Neural cell (in vitro differentiated cells): ENCODE data around the gene SSC5D. TPM values are rescaled to one million over a fixed set of nuclear protein-coding genes. Genes with fewer than 3 reads are reported as not detected.

Experiments
- H2AFZ ChIP-seq: fragments of 200-600, 300-800 bp; sonication (generic), shearing (Covaris generic); 2 replicates; pipeline ENCODE4 v1.6.0; 2014; ENCODE audit warnings: low read depth, mild to moderate bottlenecking, antibody characterized with exemption, low read length, moderate library complexity
- H3F3A ChIP-seq: fragments of 200-600 bp; shearing (Covaris generic); 2 replicates; pipeline ENCODE4 v1.6.1; 2016; ENCODE audit warnings: mild to moderate bottlenecking, moderate library complexity, mixed read lengths, antibody characterized with exemption, low read length; ENCODE audit not compliant: insufficient read depth, poor library complexity, severe bottlenecking
- H3K27ac ChIP-seq: fragments of 200-600, 300-800 bp; sonication (generic), shearing (Covaris generic); 2 replicates; pipeline ENCODE4 v1.5.1; 2014; ENCODE audit warnings: mild to moderate bottlenecking, low read length, moderate library complexity
- H3K27me3 ChIP-seq: fragments of 300-800, 200-600 bp; sonication (generic), shearing (Covaris generic); 2 replicates; pipeline ENCODE4 v1.6.0; 2014; ENCODE audit warnings: mild to moderate bottlenecking, low read depth, low read length, moderate library complexity; ENCODE audit not compliant: insufficient read depth
- H3K36me3 ChIP-seq: fragments of 300-800, 200-600 bp; sonication (generic), shearing (Covaris generic); 2 replicates; pipeline ENCODE4 v1.5.1; 2014; ENCODE audit warnings: mild to moderate bottlenecking, antibody characterized with exemption, low read length, moderate library complexity; ENCODE audit not compliant: insufficient read depth
- H3K4me2 ChIP-seq: fragments of 300-800, 200-600 bp; sonication (generic), shearing (Covaris generic); 2 replicates; pipeline ENCODE4 v1.6.0; 2014; ENCODE audit warnings: mild to moderate bottlenecking, low read length
- H3K4me3 ChIP-seq: fragments of 300-800, 200-600 bp; sonication (generic), shearing (Covaris generic); 2 replicates; pipeline ENCODE4 v1.5.1; 2014; ENCODE audit warnings: mild to moderate bottlenecking, low read length, moderate library complexity
- H3K79me2 ChIP-seq: fragments of 200-600 bp; shearing (Covaris generic); replicated peaks from 2 replicates; pipeline ENCODE4 v1.6.0; 2014; ENCODE audit warnings: mild to moderate bottlenecking, low read length, moderate library complexity; ENCODE audit not compliant: insufficient read depth
- H3K9ac ChIP-seq: fragments of 300-800, 200-600 bp; sonication (generic), shearing (Covaris generic); 2 replicates; pipeline ENCODE4 v1.6.1; 2016; ENCODE audit warnings: mild to moderate bottlenecking, low read length, mixed read lengths
- H3K9me2 ChIP-seq: fragments of 200-600 bp; shearing (Covaris generic); 2 replicates; pipeline ENCODE4 v1.6.1; 2016; ENCODE audit warnings: mild to moderate bottlenecking, low read length, mixed read lengths; ENCODE audit not compliant: insufficient read depth
- H3K9me3 ChIP-seq: fragments of 200-600, 300-800 bp; sonication (generic), shearing (Covaris generic); 2 replicates; pipeline ENCODE4 v1.6.1; 2016; ENCODE audit warnings: mild to moderate bottlenecking, mixed run types, low read length, moderate library complexity, mixed read lengths
- H4K20me1 ChIP-seq: fragments of 200-600 bp; shearing (Covaris generic); 2 replicates; pipeline ENCODE4 v1.6.1; 2016; ENCODE audit warnings: mild to moderate bottlenecking, mixed run types; ENCODE audit not compliant: insufficient read depth
- CTCF ChIP-seq: fragments of 450-650 bp; IDR thresholded peaks from 2 replicates; pipeline ENCODE4 v1.5.1; 2014; ENCODE audit warnings: antibody characterized with exemption, mild to moderate bottlenecking, moderate library complexity; ENCODE audit not compliant: poor library complexity, severe bottlenecking
- EP300 ChIP-seq: fragments of 450-650 bp; conservative IDR thresholded peaks from 2 replicates; pipeline ENCODE4 v1.6.1; 2014; ENCODE audit warnings: antibody characterized with exemption, mild to moderate bottlenecking, moderate library complexity; ENCODE audit not compliant: poor library complexity, severe bottlenecking
- EZH2 ChIP-seq: fragments of 200-600, 300-800 bp; shearing (Covaris generic), sonication (generic); IDR thresholded peaks from 2 replicates; pipeline ENCODE4 v1.6.1; 2014; ENCODE audit warnings: antibody characterized with exemption, low read length, borderline replicate concordance, mild to moderate bottlenecking; ENCODE audit not compliant: insufficient read depth, poor library complexity, severe bottlenecking
- MXI1 ChIP-seq: fragments of 450-650 bp; conservative IDR thresholded peaks from 2 replicates; pipeline ENCODE4 v1.6.1; 2014; ENCODE audit warnings: antibody characterized with exemption, mild to moderate bottlenecking; ENCODE audit not compliant: poor library complexity, severe bottlenecking
- POLR2AphosphoS5 ChIP-seq: IDR thresholded peaks from 2 replicates; pipeline ENCODE4 v1.6.1; 2012
- RAD21 ChIP-seq: fragments of 450-650 bp; conservative IDR thresholded peaks from 2 replicates; pipeline ENCODE4 v1.6.1; 2014; ENCODE audit warnings: antibody characterized with exemption, mild to moderate bottlenecking, moderate library complexity
- REST ChIP-seq: IDR thresholded peaks from 2 replicates; pipeline ENCODE4 v1.6.1; 2012; ENCODE audit warnings: borderline replicate concordance
- SMC3 ChIP-seq: fragments of 450-650 bp; conservative IDR thresholded peaks from 2 replicates; pipeline ENCODE4 v1.6.1; 2014; ENCODE audit warnings: antibody characterized with exemption, mild to moderate bottlenecking, moderate library complexity; ENCODE audit not compliant: poor library complexity
- TAF1 ChIP-seq: IDR thresholded peaks from 2 replicates; pipeline ENCODE4 v1.6.1; 2012; ENCODE audit warnings: low read depth
- polyA plus RNA-seq: library from polyadenylated mRNA; depleted of rRNA; stranded (reverse); fragments of >200 nt; gene quantifications from 2 replicates; pipeline ENCODE4 v1.2.3, GENCODE V29; 2014

Gene SSC5D
- polyA plus RNA-seq, 1 donor from 2014 or later, result 0.45 TPM

- Histone ChIP-seq H3K9me3 (no peaks in the 10 kb centered on the region), H2AFZ (no peak overlapping the region), H3K4me2 (no peak overlapping the region), H3K36me3 (no peaks in the 10 kb centered on the region), H3K27ac (no peak overlapping the region), H3K9ac (no peak overlapping the region), H3F3A (no peaks in the 10 kb centered on the region), H3K4me3 (no peak overlapping the region), H3K79me2 (no peaks in the 10 kb centered on the region), H4K20me1 (no peaks in the 10 kb centered on the region), H3K27me3 (no peaks in the 10 kb centered on the region), H3K9me2 (no peaks in the 10 kb centered on the region)
- TF ChIP-seq EZH2, result no peak
- no peak for TF ChIP-seq RAD21
- TF ChIP-seq POLR2AphosphoS5, result no peak
- no peak for TF ChIP-seq CTCF
- TF ChIP-seq EP300, result no peak
Measured at GRCh38 chr19:55462722-55463121, 25.5 kb upstream of the SSC5D start.

- Histone ChIP-seq H3F3A (no peaks in the 10 kb centered on the region), H3K9me2 (no peaks in the 10 kb centered on the region), H3K9ac (no peak overlapping the region), H4K20me1 (no peaks in the 10 kb centered on the region), H3K4me2 (no peak overlapping the region), H3K79me2 (no peaks in the 10 kb centered on the region), H3K27ac (no peak overlapping the region), H3K36me3 (no peaks in the 10 kb centered on the region), H2AFZ (no peak overlapping the region), H3K4me3 (no peak overlapping the region), H3K9me3 (no peaks in the 10 kb centered on the region), H3K27me3 (no peaks in the 10 kb centered on the region)
- TF ChIP-seq TAF1 (no peak), EP300 (no peak), REST (no peak), SMC3 (no peak), POLR2AphosphoS5 (no peak), CTCF (no peak), RAD21 (no peak), EZH2 (no peak), MXI1 (no peak)
Measured at GRCh38 chr19:55463583-55464031, 24.6 kb upstream of the SSC5D start.
